NCI-H69 (cell line): ENCODE results near the gene GCC1.
A peak's percentile ranks its signal among the peaks of the same experiment; 100 is the strongest.

Source experiments
- DNase-seq: peaks from one replicate; lab custom pipeline; 2025; lab: John Stamatoyannopoulos, UW

GCC1 gene

DNA sequence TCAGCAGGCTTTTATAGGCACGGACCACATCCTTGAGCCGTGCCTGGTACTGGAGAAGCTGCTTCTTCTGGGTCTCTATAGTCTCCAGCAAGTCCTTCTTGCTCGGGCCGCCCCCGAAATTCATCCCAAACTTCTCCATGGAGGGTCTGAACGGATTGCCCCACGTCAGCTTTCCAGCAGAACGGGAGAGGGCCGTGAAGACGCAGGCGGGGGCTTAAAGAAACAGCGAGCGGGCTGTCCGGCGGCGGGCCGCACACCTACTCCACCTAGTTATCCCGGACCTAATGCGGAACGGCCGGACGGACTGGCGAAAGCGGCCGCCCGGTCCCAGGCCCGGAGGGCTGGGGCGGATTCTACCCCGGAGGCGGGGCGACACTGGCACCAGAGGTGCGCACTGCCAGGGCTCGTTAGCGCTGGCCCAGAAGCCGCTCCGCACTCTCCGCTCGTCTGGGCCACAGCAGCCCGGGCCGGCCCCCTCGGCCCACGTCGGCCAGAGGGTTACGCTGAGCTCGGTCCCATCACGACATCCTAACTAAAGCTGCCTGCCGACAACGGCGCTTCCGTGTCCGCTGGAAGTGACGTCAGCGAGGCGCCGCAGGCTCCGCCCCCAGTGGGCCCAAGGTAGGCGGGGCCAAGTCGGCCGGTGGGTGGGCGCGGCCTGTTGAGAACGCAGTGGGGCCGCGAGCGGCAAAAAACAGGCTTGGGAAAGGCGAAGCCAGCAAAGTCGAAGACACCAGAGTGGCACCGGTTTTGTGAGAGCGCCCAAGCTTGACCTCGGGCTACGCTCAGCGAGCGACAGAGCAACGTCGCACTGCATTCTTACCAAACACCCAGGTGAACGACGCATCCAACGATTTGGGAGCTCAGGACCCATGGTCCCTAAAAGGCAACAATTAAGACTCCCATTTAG, at the start of gene GCC1:
Gene GCC1 (minus strand): TSS at position 553 of the 910 bp plus-strand sequence. CDS start 414 bp downstream, at position 139.
- peak; percentile 92 for DNase-seq

DNA sequence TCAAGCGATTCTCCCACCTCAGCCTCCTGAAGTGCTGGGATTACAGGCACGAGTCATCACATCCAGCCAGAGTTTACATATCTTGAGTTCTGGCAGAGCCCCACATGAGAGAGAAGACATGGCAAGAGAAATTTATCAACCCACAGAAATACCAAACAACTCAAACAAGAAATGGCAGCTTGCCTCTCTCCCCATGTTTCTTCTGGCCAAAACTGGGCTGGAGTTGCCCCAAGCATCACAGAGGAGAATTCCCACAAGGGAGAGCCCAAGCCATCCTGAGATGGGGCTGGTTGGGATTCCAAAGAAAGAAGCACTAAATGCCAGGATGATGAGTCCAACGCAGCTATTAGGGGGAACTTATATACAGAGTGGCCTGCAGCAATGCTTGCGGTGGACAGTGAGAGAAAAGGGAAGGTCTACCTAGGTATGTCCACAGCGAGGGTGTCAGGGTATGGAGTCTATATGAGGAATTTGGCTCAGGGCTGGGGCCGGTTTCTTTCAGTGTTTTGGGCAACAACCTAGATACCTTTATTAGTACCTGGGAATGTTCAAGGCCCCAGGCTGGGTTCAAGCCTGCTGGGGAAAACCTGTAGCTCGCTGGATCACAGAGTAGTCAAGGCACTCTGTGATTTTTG, 47.0 kb upstream of the GCC1 start:
- no peak for DNase-seq

- DNase-seq, result peak; percentile 88
These were observed 44.0 kb upstream of the GCC1 start for GRCh38 chr7:127629268-127629854.

DNA sequence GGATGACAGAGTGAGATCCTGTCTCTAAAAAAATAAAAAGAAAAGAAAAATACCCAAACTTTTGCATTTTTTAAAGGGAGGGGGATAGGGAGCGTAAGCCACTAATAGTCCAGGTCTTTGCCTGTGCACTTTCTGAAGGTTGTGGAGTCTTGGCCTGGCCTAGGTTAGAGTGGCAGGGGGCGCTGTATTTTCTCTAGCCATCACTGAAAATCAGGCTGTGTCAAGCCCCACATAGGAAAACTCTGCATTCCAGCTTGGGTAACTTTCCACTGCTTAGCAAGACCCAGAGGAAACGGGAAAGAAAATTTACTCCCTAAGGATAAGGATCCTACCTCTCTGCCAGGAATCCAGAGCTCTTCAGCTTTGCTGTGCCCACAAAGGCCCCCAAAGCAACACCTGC, 43.0 kb upstream of the GCC1 start:
- DNase-seq, result peak; percentile 49

DNA sequence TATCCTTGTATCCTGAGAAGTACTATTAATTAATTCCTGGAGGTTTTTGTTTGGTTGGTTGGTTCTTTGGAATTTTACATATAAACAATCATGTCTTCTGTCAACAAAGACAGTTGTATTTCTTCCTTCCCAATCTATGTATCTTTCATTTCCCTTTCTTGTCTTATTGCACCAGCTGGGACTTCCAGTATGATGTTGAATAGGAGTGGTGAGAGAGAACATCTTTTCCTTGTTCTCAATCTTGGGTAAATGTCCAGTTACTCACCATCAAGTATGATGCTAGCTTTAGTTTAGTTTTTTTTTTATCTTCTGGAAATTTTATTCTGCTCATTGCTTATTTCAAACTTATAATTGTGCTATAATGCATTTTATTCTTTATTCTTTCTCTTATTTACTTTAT, 39.9 kb upstream of the GCC1 start:
- DNase-seq, result no peak

DNA sequence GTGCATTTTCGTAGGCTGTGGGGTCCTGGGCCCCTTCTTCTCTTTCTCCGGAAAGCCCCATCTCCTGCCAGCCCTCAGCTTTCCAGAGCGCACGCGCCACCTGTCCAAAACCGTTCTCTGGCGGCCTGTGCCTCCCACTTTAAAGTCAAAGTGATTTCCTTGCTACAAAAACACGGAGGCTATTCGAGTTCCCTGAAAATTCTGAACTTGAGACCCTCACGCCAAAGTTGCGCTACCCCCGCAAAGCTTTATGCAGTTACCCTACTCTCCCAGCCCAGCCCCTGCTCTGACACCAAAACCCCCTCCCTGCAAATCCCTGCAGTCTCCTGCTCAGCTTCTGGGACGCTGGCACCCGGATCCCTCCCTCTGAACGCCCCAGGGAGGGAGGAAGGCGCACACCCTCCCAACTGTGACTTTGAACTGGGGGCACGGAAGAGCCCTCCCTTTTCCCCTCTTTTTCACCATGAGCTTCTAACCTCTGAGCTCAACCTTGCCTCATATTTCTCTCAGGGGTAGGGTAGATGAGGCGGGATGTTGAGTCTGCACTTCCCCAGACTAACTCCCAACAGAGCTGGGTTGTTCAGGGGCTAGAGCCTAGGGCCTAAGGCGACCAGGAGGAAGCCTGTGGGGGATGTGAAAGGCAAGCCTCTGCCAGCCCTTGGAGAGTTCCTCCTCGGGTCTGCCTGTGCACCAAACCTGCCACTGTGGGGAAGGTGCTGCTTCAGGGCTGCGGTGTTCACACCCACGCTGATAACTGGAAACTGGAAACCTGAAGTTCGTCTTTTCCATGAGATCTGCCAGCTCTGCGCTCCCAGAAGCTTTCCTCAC, 35.2 kb upstream of the GCC1 start:
- peak; percentile 94 for DNase-seq

- DNase-seq, result peak; percentile 100
These were observed 34.4 kb upstream of the GCC1 start for GRCh38 chr7:127619681-127620405.

GRCh38 chr7:127618775-127619174, 33.4 kb upstream of the GCC1 start:
- DNase-seq, result peak; percentile 66

DNA sequence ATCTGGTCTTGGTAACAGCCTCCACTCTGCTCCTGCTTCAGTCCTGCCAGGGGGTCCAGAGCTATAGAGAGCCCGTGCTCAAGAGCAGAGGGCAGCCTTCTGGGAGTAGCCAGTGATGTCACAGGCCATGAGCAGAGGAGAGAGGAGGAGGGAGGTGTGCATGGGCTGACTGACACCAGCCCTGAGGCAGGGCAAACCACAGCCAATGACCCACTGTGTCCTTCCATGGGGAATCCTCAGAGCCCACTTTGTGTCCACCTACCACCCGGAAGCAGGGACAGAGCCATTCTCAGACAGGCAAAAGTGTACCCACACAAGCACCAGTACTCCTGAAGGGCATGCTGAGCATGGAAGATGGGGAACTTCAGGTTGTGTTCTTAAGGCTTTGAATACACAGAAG, 32.6 kb upstream of the GCC1 start, which contains the start of gene PAX4:
Gene PAX4 (minus strand): TSS at position 101 of the 400 bp plus-strand sequence. CDS start 2,214 bp downstream, outside the sequence.
- peak; percentile 91 for DNase-seq

GRCh38 chr7:127616724-127617123, 31.3 kb upstream of the GCC1 start:
- peak; percentile 19 for DNase-seq

GRCh38 chr7:127612263-127612662, 26.9 kb upstream of the GCC1 start:
- DNase-seq, result no peak

DNA sequence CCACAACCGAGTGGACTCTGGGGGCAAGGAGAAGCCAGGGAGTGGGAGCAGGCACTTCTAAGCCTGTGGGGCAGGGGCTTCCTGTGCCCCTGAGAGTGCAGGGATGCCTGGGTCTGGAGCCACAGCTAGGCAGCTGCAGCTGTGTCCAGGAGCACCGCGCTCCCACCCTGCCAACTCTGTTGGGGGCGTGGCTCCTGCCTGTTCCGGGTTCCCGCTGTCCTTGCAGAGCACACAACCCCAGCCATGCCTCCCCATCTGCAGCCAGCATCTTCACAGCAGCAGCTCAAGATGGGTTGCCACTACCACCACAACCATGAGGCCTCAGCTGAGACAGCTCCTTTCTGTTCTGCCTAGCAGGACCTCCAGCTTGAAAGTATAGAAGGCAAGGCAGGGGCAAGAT, 23.9 kb upstream of the GCC1 start:
- no peak for DNase-seq

- DNase-seq, result no peak
These were observed 23.1 kb upstream of the GCC1 start for GRCh38 chr7:127608446-127608845.

DNA sequence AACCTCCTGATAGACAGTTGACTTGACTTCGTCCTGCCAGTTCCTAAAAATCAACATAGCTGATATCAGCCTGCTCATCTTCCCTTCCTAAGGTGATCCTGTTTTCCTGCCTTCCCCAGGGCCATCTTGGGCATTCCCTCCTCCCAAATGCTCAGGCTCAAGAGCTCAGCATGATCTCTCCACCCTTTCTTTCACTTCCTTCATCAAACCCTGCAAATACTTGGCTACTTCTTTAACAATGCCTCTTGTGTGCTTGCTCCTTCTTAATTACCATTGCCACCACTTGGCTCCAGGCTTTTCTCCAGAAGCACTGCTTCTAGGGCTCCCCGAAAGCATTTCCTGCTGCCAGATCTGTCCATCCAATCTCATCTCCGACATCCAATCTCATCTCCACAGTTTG, 15.5 kb upstream of the GCC1 start:
- DNase-seq, result no peak

DNA sequence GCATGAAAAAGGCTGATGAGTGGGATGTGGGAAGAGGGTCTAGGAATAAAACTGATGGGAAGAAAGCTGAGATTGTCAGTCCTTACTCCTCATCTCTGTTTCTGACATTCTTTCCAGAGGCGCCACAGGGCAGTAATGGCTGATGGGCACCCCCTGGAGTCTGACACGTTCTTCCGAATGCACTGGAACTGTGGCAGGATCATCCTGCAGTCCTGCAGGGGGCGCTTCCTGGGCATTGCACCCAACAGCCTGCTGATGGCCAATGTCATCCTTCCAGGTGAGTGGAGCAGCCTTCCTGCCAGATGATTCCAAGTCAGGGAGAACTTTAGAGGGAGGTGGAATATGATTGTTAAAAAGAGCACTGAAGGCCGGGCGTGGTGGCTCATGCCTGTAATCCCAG, 12.9 kb upstream of the GCC1 start:
- DNase-seq, result peak; percentile 73

GRCh38 chr7:127595737-127596136, 10.3 kb upstream of the GCC1 start:
- no peak for DNase-seq

- DNase-seq, result no peak
These were observed 9.1 kb upstream of the GCC1 start for GRCh38 chr7:127594490-127594889.

DNA sequence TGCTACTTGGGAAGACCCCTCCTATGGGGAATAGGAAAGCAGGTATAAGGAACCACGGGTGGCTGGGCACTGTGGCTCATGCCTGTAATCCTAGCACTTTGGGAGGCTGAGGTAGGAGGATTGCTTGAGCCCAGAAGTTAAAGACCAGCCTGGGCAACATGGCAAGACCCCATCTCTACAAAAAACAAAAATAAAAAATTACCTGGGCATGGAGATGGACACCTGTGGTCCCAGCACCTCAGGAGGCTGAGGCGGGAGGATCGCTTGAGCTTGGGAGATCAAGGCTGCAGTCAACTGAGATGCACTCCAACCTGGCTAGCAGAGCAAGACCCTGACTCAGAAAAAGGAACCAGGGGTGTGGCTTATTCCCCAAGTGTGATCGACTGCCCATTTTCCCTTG, 7.2 kb upstream of the GCC1 start:
- no peak for DNase-seq

DNA sequence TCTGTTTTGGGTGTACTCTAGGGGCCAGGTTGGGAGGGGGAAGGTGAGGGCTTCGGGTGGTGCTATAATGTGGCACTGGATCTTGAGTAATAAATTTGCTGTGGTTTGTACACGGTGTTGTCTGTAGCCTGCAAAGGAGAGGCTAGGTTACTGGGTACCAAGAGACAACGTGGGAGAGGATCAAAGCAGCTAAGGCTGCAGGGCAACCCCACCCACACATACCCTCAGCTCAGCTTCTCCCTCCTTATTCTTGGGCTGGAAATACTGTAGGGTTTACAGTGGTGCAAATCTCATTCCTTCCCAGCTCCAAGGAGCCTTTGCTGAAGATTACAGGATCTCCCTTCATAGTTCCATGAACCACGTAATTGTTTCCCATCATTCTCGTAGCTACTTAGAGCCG, 6.2 kb upstream of the GCC1 start:
- DNase-seq, result no peak

GRCh38 chr7:127591189-127591588, 5.8 kb upstream of the GCC1 start:
- DNase-seq, result no peak

DNA sequence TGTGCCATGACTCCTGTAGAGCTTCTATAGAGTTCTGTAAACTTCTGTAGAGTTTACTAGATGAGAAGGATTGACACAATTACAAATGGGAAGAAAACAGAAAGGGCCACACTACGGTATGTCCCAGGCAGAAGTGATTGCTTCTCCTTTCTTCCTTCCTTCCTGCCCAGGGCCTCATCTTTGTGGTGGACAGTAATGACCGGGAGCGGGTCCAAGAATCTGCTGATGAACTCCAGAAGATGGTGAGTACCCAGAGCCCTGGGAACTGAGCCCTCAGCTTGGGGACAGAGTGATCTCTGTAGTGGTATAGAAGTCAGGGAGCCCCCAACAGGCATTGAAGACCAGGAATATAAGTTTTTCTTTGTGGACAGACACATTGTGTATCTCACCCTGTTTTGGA, 4.5 kb upstream of the GCC1 start:
- no peak for DNase-seq
